GM21447 (cell line): Measurements from ENCODE around the gene CEP128.
A peak's percentile ranks its signal among the peaks of the same experiment; 100 is the strongest.

Source experiments
- ATAC-seq: cut with Tn5 transposase; IDR thresholded peaks from one replicate; pipeline ENCODE4 v1.9.1; 2021; ENCODE audit not compliant: unreplicated experiment

Gene CEP128

DNA sequence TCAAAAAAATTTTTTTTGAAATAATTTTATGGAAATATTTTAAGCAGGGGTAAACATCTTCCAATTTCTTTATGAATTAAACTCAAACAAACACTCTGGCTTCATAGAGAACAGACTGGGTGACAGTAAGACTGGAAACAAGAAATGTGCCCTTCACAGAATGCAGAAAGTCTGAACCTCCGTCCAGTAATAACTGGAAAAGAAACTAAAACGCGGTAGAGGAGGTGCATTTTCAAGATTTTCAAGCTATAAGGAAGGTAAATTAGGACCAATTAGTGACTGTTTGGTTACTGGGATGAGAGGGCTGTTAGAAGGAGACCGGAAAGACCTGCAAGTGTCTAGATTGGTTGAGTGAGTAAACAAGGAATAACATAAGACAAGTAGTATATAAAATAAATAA, 245.7 kb downstream of the CEP128 start:
- peak; percentile 50 for ATAC-seq

DNA sequence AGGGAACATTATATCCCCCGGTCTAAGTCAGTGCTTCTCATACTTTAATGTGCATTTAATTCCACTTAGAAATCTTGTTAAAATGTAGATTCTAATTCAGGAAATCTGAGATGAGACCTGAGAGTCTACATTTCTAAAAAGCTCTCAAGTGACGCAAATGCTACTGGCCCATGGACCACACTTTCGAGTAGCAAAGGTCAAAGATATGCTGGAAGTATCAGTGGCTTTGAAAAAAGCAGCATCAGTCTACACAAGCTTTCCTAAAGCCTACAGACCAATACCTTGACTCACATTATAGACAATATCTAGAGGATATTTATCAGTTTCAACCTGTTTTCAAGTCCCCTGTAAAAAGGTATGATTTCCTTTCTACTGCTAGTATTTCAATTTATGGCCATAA, 248.6 kb downstream of the CEP128 start:
- no peak for ATAC-seq

GRCh38 chr14:80681651-80682050, 259.9 kb downstream of the CEP128 start:
- ATAC-seq, result no peak

DNA sequence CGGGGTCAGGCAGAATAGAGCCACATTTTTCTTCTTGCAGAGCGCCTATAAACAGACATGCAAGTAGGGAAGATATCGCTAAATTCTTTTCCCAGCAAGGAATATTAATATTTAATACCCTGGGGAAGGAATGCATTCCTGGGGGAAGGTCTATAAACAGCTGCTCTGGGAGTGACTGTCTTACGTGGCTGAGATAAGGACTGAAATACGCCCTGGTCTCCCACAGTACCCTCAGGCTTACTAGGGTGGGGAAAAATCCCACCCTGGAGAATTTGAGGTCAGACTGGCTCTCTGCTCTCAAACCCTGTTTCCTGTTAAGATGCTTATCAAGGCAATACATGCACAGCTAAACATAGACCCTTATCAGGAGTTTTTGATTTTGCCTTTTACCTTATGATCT, 262.3 kb downstream of the CEP128 start:
- ATAC-seq, result no peak

GRCh38 chr14:80678436-80678835, 263.1 kb downstream of the CEP128 start:
- ATAC-seq, result no peak

DNA sequence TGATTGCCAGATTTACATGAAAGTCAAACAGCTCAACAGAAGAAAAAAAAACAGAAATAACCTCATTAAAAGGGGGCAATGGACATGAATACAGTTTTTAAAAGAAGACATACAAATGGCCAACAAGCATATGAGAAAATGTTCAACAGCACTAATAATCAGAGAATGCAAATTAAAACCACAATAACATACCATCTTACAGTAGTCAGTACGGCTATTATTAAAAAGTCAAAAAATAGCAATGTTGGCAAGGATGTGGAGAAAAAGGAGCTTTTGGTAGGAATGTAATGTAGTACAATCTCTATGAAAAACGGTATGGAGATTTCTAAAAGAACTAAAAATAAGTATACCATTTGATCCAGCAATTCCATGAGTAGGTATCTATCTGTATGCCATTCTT, 272.1 kb downstream of the CEP128 start:
- ATAC-seq, result no peak

DNA sequence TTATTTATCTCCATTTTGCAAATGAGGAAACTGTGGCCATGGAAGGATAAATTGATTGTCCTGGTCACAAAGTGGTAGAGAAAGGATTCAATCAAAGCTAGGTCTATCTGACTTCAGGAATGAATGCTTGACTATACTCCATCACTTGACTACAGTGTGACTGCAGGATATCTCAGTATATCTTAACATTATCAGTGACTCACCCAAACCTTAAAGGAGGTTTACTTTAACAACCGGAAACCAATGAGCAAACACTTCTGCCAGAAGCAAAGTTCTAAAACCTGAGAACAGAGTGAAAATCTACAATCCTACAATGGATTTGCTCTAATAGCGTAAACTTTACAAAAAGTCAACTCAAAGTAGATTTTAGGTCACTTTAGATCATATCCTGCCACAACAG, 277.0 kb downstream of the CEP128 start:
- ATAC-seq, result no peak

DNA sequence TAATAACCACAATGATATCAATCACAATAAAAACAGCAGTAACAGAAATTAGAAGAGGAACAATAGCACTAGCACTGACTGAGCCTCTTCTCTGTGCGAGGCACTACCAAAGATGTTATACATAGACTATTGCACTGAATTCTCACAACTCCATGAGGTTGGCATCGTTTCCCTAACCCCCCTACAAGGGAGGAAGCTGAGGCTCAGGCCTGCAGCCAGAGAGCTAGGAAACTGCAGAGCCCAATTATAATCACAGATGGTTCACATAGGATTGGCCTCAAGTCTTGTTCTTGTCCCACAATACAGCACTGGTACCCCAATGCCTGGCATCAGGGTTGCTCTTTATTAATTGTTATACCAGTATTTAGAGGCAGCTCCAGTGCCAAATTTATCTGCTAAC, 278.0 kb downstream of the CEP128 start:
- no peak for ATAC-seq

DNA sequence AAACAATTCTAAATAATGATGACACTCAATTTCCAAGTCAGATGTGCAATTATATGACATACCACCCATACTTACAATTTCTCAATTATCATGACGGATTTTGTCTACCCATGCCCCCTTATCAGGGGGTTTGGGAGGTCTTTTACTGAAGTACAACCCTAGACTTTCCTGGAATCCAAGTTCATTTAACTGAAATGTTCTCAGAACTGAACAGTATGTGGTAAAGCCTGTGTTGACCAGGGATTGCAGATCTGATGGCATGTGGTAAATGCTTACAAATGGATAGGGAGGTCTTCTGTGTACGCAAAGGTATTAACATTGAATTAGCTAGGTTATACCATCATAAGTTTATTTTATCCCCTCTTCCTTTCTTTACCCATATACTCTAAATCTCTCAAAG, 281.8 kb downstream of the CEP128 start:
- no peak for ATAC-seq

GRCh38 chr14:80658733-80659132, 282.8 kb downstream of the CEP128 start:
- no peak for ATAC-seq

DNA sequence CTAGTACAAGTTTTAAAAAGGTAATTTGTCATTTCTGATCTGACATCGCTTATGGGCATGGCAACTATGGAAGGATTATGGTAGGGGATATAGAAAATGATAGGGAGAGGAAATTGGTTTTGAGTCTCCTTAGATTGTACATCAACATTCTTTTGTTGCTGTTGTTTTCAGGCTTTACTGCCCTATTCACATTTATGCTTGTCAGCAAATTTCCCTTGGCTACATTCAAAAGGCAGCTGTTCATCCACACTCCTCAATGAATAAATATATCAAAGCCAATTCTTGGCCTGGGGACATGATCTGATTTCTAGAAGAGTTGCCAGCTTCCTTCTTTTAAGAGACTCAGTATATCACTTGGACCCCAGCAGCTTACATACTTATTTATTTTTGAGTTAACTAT, 283.4 kb downstream of the CEP128 start:
- ATAC-seq, result no peak

DNA sequence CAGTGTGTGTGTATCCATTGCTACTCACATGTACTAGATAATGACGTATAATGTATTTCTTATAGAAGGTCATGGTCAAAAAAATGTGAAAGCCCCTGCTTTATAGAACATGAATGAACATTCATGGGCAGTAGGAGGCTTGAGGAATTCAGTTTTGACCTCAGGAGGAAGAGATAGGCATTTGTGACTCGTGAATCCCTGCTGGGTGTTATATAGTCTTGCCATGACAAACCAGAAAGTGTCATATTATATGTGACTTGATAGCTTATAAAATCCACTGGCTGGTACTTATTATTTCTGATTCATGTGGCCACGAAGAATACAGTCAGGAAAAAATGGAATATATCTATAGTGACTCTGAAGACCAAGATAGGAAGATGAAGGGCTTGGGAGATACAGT, 287.6 kb downstream of the CEP128 start:
- no peak for ATAC-seq

- ATAC-seq, result no peak
Measured at GRCh38 chr14:80645667-80646413, 295.7 kb downstream of the CEP128 start.

DNA sequence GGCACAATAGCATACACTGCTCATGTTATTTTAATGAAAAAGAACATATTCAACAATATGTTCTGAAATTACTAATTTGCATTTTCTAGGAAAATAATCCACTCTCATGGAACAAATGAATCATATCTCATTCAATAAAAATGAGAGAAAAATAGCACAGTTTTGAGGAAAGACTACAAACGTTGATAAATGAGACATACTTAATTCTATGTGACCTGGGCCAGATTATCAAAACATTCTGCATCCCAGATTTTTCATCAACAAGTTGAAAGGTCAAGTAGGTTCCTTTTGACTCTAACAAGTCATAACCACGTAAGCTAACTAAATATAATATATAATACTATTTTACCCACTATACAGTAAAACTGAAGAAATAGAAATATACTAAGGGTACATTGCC, 296.7 kb downstream of the CEP128 start:
- ATAC-seq, result no peak

- ATAC-seq, result no peak
Measured at GRCh38 chr14:80638620-80639515, 302.7 kb downstream of the CEP128 start.

- ATAC-seq, result no peak
Measured at GRCh38 chr14:80637756-80638619, 303.6 kb downstream of the CEP128 start.

- no peak for ATAC-seq
Measured at GRCh38 chr14:80636071-80636470, 305.5 kb downstream of the CEP128 start.

DNA sequence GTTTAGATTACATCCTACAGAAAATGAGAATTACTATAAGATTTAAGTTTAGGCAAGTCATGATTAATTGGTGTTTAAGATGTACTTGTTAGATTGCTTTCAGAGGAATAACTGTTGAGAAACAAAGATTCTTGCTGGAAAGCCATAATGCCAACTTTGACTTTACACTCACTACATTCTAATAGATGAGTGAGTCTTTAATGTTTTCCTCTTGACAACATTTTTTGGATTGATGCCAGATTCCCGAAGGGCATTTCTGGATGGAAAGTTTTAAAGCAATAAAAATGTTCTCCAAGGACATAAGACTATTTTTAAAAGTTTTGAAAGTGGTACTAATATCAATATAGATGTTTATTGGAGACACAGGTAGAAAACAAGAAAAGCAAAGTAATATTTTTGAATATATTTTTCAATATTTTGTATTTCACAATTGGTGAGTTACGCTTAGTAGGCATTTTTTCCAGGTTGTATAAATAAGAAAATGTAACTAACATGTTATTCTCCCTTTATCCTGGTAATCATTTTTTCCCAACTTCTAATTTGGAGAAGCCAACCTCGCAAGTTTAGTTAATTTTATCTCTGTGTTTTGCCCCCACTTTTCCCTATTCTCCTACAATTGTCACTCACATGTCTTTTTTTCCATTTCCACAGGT, 307.3 kb downstream of the CEP128 start:
- ATAC-seq, result no peak

- no peak for ATAC-seq
Measured at GRCh38 chr14:80629606-80630005, 311.9 kb downstream of the CEP128 start.

- no peak for ATAC-seq
Measured at GRCh38 chr14:80628547-80628946, 313.0 kb downstream of the CEP128 start.

DNA sequence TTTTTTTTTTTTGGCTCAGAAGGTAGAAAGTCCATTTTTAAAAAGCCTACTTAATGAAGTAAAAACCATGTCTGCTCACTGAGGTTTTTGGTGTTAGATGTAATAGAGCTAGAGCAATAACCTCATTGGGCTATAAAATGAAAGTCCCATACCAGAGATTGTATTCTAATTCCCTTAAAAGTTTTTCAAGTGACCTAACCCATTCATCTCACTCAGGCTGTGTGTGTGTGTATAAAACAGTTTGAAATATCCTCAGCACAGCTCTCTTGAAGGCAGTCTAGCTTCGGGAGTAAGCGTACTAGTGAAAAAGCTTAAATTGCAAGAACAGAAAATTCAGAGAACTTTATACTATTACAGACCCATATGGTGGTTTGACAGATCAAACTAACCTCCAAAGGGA, 313.8 kb downstream of the CEP128 start:
- ATAC-seq, result no peak
